ENCODE measurements around the gene RNPS1.

RNPS1 gene

GRCh38 chr16:2267913-2268666 lies at the start of gene RNPS1:
Gene RNPS1 (minus strand): TSS chr16:2268126. CDS start chr16:2264643, 3,483 bp downstream.
- DNase-seq: peak; percentile 88

- DNase-seq: no peak
These were observed 49.5 kb upstream of the RNPS1 start for GRCh38 chr16:2317231-2318020.

DNA sequence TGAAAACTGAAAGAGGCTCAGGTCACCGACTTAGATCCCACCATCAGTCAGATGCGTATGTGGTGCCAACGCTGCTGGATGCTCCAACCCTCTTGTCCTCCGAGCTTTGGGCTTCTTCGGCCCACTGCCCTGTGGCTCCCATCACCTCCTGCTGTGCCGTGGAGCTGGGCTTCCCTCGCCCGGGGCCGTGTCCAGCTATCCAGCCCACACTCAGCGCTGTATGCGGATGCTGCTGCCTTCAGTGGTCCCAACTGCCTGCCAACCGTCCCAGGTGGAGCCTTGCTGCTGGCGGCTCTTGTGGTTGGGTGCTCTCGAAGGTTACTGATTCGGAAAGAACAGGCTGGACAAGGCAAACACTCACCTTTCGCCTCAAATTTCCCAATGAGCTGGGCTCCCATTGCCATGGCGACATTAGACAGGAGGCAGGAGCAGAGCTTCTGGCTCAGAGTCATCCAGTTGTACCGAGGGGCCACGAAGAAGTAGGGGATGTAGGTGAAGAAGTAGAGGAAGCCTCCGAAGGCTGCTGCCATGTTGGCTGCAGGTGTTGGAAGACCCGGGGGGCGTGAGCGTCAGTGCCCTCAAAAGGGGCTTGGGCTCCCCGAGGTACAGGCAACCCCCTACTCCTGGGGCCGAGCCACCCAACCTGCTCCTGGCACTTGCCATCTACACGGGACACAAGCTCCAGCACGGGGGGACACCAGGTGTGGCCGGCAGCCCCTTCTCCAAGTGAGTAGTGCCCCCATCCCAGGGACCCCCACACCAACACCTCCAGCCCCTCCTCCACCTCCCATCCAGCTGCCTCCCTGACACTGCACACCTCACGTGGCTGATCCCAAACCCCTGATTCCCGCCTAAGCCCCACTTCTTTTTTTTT lies 40.4 kb upstream of the RNPS1 start:
- no peak for DNase-seq

- DNase-seq: no peak
These were observed 31.9 kb upstream of the RNPS1 start for GRCh38 chr16:2299915-2300192.

GRCh38 chr16:2299121-2299914 lies 31.4 kb upstream of the RNPS1 start:
- DNase-seq: no peak

DNA sequence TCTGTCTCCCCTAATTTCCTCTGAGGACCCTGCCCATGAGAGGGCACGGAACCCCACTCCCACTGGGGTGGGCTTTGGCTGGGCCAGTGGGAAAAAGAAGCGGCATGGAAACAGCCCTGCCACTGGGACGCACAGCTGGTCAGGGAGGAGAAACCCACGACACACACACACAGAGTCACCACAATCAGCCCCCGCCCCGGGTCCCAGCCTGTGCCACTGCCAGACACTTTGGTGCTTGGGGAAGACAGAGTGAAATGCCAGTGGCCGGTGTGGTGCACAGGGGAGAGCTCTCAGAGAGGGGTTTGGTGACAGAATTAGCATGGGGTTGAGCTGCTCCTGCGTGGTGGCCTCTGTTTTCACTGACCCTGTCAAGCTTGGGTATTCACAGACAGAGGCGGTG lies 30.7 kb upstream of the RNPS1 start:
- no peak for DNase-seq

- DNase-seq: no peak
These were observed 29.6 kb upstream of the RNPS1 start for GRCh38 chr16:2297506-2297860.

- DNase-seq: peak; percentile 27
These were observed 29.0 kb upstream of the RNPS1 start for GRCh38 chr16:2296661-2297505.

- no peak for DNase-seq
These were observed 27.3 kb upstream of the RNPS1 start for GRCh38 chr16:2295056-2295798.

DNA sequence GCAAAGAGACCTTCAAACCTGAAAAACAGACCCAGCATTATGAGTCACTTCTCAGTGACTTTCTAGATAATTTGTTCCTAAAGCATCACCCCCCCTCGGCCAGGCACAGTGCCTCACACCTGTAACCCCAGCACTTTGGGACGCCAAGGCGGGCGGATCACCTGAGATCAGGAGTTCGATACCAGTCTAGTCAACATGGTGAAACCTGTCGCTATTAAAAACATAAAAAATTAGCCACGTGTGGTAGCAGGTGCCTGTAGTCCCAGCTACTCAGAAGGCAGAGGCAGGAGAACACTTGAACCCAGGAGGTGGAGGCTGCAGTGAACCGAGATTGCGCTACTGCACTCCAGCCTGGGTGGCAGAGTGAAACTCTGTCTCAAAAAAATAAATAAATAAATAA lies 24.3 kb upstream of the RNPS1 start:
- no peak for DNase-seq

DNA sequence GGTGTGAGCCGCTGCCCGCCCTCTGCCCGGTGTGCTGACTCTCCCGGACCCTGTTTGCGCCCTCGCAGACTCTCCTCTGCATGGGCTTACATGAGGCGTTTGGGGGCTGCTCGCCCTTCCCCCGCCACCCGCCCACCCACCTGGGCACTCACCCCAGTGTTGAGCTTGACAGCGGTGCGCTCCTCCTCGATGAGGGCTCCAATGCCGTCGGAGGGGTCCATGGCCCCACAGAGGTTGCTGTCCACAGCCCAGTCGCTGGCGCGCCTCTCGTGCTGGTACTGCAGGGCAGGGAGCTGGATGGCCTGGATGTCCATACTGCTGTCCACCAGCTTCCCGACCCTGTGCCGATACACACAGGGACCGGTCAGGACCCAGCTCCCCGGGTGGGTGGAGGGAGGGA lies 21.4 kb upstream of the RNPS1 start:
- DNase-seq: no peak

- no peak for DNase-seq
These were observed 20.8 kb upstream of the RNPS1 start for GRCh38 chr16:2288726-2289125.

GRCh38 chr16:2287916-2288547 lies 20.1 kb upstream of the RNPS1 start:
- DNase-seq: no peak

GRCh38 chr16:2286550-2286949 lies 18.6 kb upstream of the RNPS1 start:
- no peak for DNase-seq

GRCh38 chr16:2285731-2286191 lies 17.8 kb upstream of the RNPS1 start:
- no peak for DNase-seq

- DNase-seq: no peak
These were observed 17.1 kb upstream of the RNPS1 start for GRCh38 chr16:2284797-2285576.

DNA sequence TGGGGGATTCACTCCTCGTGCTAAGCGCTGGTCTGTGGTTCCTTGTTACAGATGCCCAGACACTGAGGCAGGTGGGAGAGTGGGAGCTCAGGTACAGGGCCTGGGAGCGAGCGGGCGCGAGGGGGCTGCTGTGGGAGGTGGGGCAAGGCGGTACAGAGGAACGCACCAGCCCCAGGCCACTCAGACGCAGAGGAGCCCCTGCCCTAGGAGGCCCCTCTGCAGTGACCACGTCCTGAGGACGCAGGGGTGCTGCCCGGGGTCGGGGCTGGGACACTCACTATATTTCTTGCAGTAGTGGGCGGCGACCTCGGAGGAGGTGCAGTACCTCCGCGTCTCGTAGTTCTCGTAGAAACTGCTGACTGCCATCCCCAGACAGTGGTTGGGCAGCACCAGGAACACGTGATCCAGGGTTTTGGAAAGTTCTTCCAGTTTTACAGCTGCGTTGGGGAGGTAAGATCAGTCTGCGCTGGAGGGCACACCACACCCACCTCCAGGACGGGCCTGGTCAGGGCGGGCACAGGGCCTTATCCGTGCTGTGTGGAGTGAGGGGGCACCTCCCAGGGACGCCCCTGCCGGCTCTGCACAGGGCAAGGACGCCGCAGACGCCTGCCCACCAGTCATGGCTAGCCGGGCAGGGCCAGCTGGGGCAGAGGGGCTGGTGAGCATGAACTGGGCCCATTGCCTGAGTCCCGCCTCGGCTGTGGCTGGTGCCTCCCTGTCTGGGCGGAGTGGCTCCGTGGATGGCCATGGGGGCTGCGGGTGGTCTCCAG lies 16.3 kb upstream of the RNPS1 start:
- DNase-seq: no peak

DNA sequence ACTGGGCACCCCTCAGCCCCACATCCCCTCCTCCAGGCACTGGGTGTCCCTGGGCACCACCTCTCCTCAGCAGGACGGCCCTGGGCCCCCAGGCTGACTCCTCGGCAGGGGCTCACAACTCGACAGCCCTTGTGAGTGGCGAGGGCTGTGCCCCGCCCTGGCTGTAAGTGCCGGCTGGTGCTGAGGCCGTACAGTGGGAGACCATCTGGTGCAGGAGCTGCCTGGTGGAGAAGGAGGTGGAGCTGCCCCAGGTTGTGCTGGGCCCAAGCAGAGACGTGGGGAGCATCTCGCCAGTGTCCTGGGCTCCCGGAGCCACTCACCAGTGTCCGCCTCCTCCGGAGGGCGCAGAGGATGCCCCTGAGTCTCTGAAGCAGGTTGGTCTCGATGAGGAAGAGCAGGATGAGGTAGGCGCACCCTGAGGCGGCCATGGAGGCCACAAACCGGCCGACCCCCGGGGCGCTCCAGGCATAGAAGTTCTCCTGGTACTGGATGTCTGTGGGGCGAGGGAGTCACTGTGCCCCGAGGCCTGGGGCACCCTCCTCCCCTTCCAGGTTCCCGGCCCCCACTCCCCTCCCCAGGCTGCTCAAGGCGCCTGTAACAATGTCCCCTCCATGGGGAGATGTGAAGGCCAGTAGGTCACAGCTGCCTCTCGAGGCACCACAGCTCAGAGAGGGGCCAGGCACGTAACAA lies 15.1 kb upstream of the RNPS1 start:
- DNase-seq: no peak
